Motor neuron (in vitro differentiated cells): Measurements from ENCODE around the gene AGRP. TPM values are rescaled to one million over a fixed set of nuclear protein-coding genes. Genes with fewer than 3 reads are reported as not detected.
"Not testable (repeated sequence)": the region's sequence is repeated elsewhere in the genome, so short reads cannot be mapped to it uniquely, and the experiment has no call there.

Source experiments
- ATAC-seq, 8 experiments: fragments of 200-7000 bp; cut with Tn5 transposase; replicated peaks in 6 of 8; 2 replicates each; pipeline ENCODE4 v1.8.0; 2021; ENCODE audit warnings: mild to moderate bottlenecking in 8 of 8, moderate library complexity in 8 of 8
- H3K27ac ChIP-seq, 2 donors: fragments of 250-450 bp; sonication (Bioruptor Pico); 2 replicates each; pipeline ENCODE4 v1.9.0; 2021; ENCODE audit warnings: antibody characterized with exemption in 2 of 2, mild to moderate bottlenecking in 2 of 2, moderate library complexity in 1 of 2
- H3K4me1 ChIP-seq, 2 donors: fragments of 250-450 bp; sonication (Bioruptor Pico); replicated peaks in 1 of 2; 2 replicates each; pipeline ENCODE4 v1.6.1; 2021; ENCODE audit warnings: antibody characterized with exemption in 2 of 2, mild to moderate bottlenecking in 2 of 2, moderate library complexity in 1 of 2
- H3K4me3 ChIP-seq, 5 donors: fragments of 250-450 bp; sonication (Bioruptor Pico); 2 replicates each; pipeline ENCODE4 v1.9.0; 2021; ENCODE audit warnings: antibody characterized with exemption in 5 of 5, mild to moderate bottlenecking in 5 of 5, moderate library complexity in 4 of 5
- WGBS, 10 experiments: fragments of 450-650 bp; shearing (Covaris generic); methylation state at CpG; one replicate each; pipeline ENCODE4 v1.0.0; 2022; 5-methylcytosine and 5-hydroxymethylcytosine counted together
- in situ Hi-C, 9 experiments: fragments of 400-800 bp; cut with MboI; loops; one replicate each; pipeline ENCODE4 v1.15.0; 2021; ENCODE audit warnings: low sequenced_read_pairs in 9 of 9, low pct_unique_long_range_greater_than_20kb in 2 of 9; ENCODE audit not compliant: unreplicated experiment in 9 of 9
- total RNA-seq, 8 experiments: library from RNA; unstranded; fragments of 300-600 nt; gene quantifications; 2 replicates each; pipeline versions ENCODE4 v1.2.3 to v1.2.4, GENCODE V29; 2022

Gene AGRP
- total RNA-seq, 8 experiments from 2014 or later, result 0.27 to 0.81 (median 0.66) TPM; not detected in 5

GRCh38 chr16:67487561-67487960 lies 4.2 kb upstream of the AGRP start:
- H3K4me3 ChIP-seq, H3K27ac ChIP-seq, ATAC-seq, in situ Hi-C loops: not testable (repeated sequence)
- 90 to 100% (median 96%) methylated on average over 2 to 4 of the region's 4 CpGs; no CpG with 5 or more reads in 6 of the 10 experiments for WGBS, 10 experiments
- peaks cover 11 to 12% of the 10 kb centered on the region in 2 donors for H3K4me1 ChIP-seq

- Histone ChIP-seq H3K4me3 (no peak overlapping the region), H3K4me1 (peaks cover 19% of the 10 kb centered on the region in 2 donors), H3K27ac (no peak overlapping the region)
- WGBS, 10 experiments, result 17 to 83% (median 40%) methylated on average over 1 to 2 of the region's 3 CpGs; no CpG with 5 or more reads in 4 of the 10 experiments
- ATAC-seq, result no peak
- in situ Hi-C loops, result no loop called here
These were observed 3.5 kb upstream of the AGRP start for GRCh38 chr16:67486805-67487204.

GRCh38 chr16:67483731-67484525 lies 581 bp upstream of the AGRP start:
- no peak overlapping the region for H3K4me3 ChIP-seq
- peaks cover 16 to 19% of the 10 kb centered on the region in 2 donors for H3K4me1 ChIP-seq
- ATAC-seq, result no peak
- in situ Hi-C loops, result no loop called here
- no peak overlapping the region for H3K27ac ChIP-seq
- WGBS, 10 experiments, result 67 to 100% (median 92%) methylated on average over 1 to 6 of the region's 12 CpGs; no CpG with 5 or more reads in 2 of the 10 experiments

- ATAC-seq, result no peak
- H3K4me1 ChIP-seq, result peaks cover 11 to 19% of the 10 kb centered on the region in 2 donors
- 20 to 78% (median 70%) methylated on average over 2 to 10 of the region's 25 CpGs; no CpG with 5 or more reads in 5 of the 10 experiments for WGBS, 10 experiments
- in situ Hi-C loops, result no loop called here
- H3K4me3 ChIP-seq, result peak overlapping the region in 2 of 5 donors; percentile 34 to 94
- H3K27ac ChIP-seq, result no peak overlapping the region
These were observed 968 bp downstream of the AGRP start for GRCh38 chr16:67482233-67482924.

GRCh38 chr16:67481561-67482232 lies 1.6 kb downstream of the AGRP start:
- ATAC-seq, result peak; percentile 1 to 38 (median 9)

GRCh38 chr16:67480833-67481560 lies 2.4 kb downstream of the AGRP start, which contains the start of gene ATP6V0D1:
ATP6V0D1 (minus strand) TSS chr16:67481157; CDS start chr16:67481086, 71 bp downstream.
- in situ Hi-C loops, result no loop called here
- 0 to 7% (median 0%) methylated on average over 1 to 13 of the region's 57 CpGs; no CpG with 5 or more reads in 1 of the 10 experiments for WGBS, 10 experiments
- H3K4me3 ChIP-seq, result peak within 1 kb of the TSS; percentile 60 to 99 (median 90)
- H3K4me1 ChIP-seq, result peaks cover 11 to 19% of the 10 kb centered on the region in 2 donors
- ATAC-seq, result peak; percentile 83 to 97 (median 90)
- H3K27ac ChIP-seq, result peak within 1 kb of the TSS; percentile 66 to 86

More at GRCh38 chr16:67481561-67482232, 1.6 kb downstream of the AGRP start:
- in situ Hi-C loops, result no loop called here
- Histone ChIP-seq H3K4me3 (peak overlapping the region; percentile 34 to 99 (median 90)), H3K4me1 (peaks cover 11 to 19% of the 10 kb centered on the region in 2 donors), H3K27ac (peak overlapping the region; percentile 66 to 71)
- WGBS, 10 experiments, result 0 to 73% (median 26%) methylated on average over 1 to 12 of the region's 17 CpGs

GRCh38 chr16:67477960-67478554 lies 5.3 kb downstream of the AGRP start:
- Histone ChIP-seq H3K27ac (no peak overlapping the region), H3K4me1 (peaks cover 11 to 19% of the 10 kb centered on the region in 2 donors), H3K4me3 (no peak overlapping the region)
- ATAC-seq, result no peak
- in situ Hi-C loops, result no loop called here
- 80 to 98% (median 93%) methylated on average over 1 to 8 of the region's 8 CpGs; no CpG with 5 or more reads in 4 of the 10 experiments for WGBS, 10 experiments

GRCh38 chr16:67474551-67475455 lies 8.5 kb downstream of the AGRP start:
- in situ Hi-C loops, result no loop called here
- Histone ChIP-seq H3K4me3 (no peak overlapping the region), H3K27ac (no peak overlapping the region), H3K4me1 (peaks cover 3 to 6% of the 10 kb centered on the region in 2 donors)
- peak in 2 of 8 experiments; percentile 30 to 38 for ATAC-seq
- 79 to 92% (median 87%) methylated on average over 3 to 11 of the region's 11 CpGs for WGBS, 10 experiments

- WGBS, 10 experiments, result 84 to 100% (median 100%) methylated on average over 1 to 5 of the region's 6 CpGs; no CpG with 5 or more reads in 4 of the 10 experiments
- no peak overlapping the region for H3K4me3 ChIP-seq
- no peak overlapping the region for H3K27ac ChIP-seq
- no peaks in the 10 kb centered on the region for H3K4me1 ChIP-seq
- in situ Hi-C loops, result no loop called here
- ATAC-seq, result no peak
These were observed 11.5 kb downstream of the AGRP start for GRCh38 chr16:67471758-67472384.

- Histone ChIP-seq H3K4me1 (peaks cover 0 to 3% of the 10 kb centered on the region in 2 donors), H3K27ac (no peak overlapping the region), H3K4me3 (no peak overlapping the region)
- 20 to 100% (median 86%) methylated on average over 1 to 3 of the region's 7 CpGs; no CpG with 5 or more reads in 4 of the 10 experiments for WGBS, 10 experiments
- in situ Hi-C loops, result no loop called here
- no peak for ATAC-seq
These were observed 13.0 kb downstream of the AGRP start for GRCh38 chr16:67470359-67470758.

- 20 to 92% (median 65%) methylated on average over 1 to 5 of the region's 5 CpGs; no CpG with 5 or more reads in 4 of the 10 experiments for WGBS, 10 experiments
- no peak for ATAC-seq
- H3K4me1 ChIP-seq, result peaks cover 0 to 4% of the 10 kb centered on the region in 2 donors
- no peak overlapping the region for H3K4me3 ChIP-seq
- no peak overlapping the region for H3K27ac ChIP-seq
- in situ Hi-C loops, result no loop called here
These were observed 14.6 kb downstream of the AGRP start for GRCh38 chr16:67468731-67469130.
